ENCODE measurements around the gene GBE1.
"Not testable (repeated sequence)": the region's sequence is repeated elsewhere in the genome, so short reads cannot be mapped to it uniquely, and the experiment has no call there.

The GBE1 gene

DNA sequence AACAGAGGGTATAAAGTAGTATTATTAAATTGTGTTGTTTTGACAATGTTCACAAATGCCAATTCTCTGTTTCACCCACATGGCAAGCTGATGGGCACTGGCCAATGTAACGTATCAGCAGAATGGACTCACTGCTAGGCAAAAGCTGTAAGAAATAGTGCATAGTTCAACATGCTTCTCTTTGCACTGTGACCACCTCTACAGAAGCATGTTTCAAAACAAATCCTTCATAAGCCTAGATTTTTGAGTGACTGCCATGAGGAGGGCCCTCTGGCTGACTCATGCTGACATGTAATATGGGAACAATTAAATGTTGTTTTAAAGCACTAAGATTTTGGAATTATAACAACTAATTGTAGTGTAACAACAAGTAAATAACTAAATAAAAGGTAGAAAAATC, 3.2 kb downstream of the GBE1 start:
- no peak overlapping the region for H3K4me3 ChIP-seq (ENCODE audit: low read depth, low read length)
- TF ChIP-seq, protein P1, sequence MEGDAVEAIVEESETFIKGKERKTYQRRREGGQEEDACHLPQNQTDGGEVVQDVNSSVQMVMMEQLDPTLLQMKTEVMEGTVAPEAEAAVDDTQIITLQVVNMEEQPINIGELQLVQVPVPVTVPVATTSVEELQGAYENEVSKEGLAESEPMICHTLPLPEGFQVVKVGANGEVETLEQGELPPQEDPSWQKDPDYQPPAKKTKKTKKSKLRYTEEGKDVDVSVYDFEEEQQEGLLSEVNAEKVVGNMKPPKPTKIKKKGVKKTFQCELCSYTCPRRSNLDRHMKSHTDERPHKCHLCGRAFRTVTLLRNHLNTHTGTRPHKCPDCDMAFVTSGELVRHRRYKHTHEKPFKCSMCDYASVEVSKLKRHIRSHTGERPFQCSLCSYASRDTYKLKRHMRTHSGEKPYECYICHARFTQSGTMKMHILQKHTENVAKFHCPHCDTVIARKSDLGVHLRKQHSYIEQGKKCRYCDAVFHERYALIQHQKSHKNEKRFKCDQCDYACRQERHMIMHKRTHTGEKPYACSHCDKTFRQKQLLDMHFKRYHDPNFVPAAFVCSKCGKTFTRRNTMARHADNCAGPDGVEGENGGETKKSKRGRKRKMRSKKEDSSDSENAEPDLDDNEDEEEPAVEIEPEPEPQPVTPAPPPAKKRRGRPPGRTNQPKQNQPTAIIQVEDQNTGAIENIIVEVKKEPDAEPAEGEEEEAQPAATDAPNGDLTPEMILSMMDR (IDR thresholded peaks at IDR 0.05; ENCODE audit: low read depth, low read length, missing control alignments), result no peak
- no peak for DNase-seq (ENCODE audit: low read depth)

DNA sequence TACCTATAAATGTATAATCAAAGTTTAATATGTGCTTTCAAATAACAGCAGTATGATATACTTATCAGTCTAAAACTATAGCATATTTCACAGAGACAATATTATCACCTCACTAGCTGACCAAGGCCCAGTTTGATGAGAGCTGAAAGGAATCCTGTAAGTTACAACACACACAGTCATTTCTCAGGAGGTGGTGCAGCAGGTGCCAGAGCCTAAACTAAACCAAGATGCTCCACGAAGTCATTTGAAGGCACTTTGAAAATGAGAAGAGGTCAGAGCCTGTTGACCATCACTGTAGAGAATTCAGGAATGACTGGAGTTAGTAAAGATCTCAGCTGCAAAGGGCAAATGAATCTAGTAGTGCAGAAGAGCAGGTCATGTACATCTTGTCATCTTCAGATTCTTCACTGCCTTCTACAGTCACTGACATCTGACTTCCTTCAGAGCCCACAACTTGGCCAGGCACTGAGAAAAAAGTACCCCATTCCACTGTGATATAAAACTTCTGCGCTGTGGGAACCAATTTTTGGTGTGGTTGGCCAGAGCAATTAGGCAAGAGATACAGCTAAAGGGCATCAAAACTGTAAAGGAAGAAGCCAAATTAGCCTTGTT, 7.9 kb downstream of the GBE1 start:
- TF ChIP-seq, protein P1 (IDR thresholded peaks at IDR 0.05; ENCODE audit: low read depth, low read length, missing control alignments), result no peak
- DNase-seq (ENCODE audit: low read depth), result no peak
- H3K4me3 ChIP-seq (ENCODE audit: low read depth, low read length), result no peak overlapping the region

DNA sequence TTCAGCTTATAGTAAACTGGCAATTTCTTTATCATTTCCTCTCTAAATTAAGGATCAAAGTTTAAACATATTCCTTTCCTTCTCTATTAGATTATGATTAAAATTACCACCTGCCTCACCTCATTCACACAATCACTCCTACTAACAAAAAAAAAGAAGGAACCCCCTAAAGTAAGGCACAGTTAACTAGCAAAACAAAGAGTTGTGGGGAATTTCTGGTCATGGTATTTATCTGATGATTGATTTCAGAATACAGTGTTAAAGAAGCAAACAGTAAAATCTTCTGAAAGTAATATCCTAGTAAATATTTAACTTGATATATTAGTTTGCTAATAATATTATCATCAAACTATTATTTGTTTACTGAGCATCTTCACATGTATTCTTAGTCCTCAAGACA, 8.8 kb downstream of the GBE1 start:
- H3K4me3 ChIP-seq (ENCODE audit: low read depth, low read length), result no peak overlapping the region
- no peak for DNase-seq (ENCODE audit: low read depth)
- TF ChIP-seq, protein P1 (IDR thresholded peaks at IDR 0.05; ENCODE audit: low read depth, low read length, missing control alignments), result no peak

DNA sequence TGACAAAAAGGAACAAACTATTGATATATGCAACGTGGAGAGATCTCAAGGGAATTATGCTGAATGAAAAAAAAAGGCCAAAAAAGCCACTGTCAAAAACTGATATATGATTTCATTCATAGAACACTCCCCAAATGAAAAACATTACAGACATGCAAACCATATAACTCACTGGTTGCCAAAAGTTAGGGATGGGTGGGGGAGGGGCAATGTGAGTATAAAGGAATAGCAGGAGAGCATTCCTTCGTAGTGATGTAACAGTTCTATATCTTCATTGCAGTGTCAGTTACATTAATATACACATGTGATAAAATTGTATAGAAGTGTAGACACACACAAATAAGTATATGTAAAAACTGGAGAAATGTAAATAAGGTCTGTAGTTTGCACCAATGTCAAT, 12.2 kb downstream of the GBE1 start:
- H3K4me3 ChIP-seq (ENCODE audit: low read depth, low read length), result no peak overlapping the region
- TF ChIP-seq, protein P1 (IDR thresholded peaks at IDR 0.05; ENCODE audit: low read depth, low read length, missing control alignments), result no peak
- no peak for DNase-seq (ENCODE audit: low read depth)

DNA sequence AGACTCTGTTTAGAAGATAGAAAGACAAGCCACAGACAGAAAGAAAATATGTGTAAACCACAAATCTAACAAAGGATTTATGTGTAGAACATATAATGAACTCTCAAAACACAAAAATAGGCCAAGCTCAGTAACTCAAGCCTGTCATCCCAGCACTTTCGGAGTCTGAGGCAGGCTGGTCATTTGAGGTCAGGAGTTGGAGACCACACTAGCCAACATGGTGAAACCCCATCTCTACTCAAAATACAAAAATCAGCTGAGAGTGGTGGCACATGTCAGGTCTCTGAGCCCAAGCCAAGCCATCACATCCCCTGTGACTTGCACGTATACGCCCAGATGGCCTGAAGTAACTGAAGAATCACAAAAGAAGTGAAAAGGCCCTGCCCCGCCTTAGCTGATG, 14.2 kb downstream of the GBE1 start:
- not testable (repeated sequence) for DNase-seq (ENCODE audit: low read depth); H3K4me3 ChIP-seq (ENCODE audit: low read depth, low read length)

DNA sequence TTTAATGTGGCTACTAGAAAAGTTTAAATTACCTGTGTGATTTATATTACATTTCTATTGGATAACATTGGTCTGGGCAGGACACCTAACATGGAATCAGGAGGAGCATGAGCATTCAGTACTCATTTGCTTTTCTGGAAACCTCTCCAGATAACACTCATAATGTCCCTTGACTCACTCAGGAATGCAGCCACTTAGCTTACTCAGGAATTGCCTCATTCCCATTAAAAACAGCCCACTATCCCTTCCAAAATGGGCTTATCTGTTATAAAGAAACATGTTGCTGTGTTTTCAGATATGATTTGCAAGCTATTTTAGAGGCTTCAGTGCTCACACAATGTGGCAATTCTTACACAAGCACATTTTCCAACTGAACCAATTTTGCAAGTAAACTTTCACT, 17.1 kb downstream of the GBE1 start:
- no peak for DNase-seq (ENCODE audit: low read depth)
- H3K4me3 ChIP-seq (ENCODE audit: low read depth, low read length), result no peak overlapping the region
- TF ChIP-seq, protein P1 (IDR thresholded peaks at IDR 0.05; ENCODE audit: low read depth, low read length, missing control alignments), result no peak

DNA sequence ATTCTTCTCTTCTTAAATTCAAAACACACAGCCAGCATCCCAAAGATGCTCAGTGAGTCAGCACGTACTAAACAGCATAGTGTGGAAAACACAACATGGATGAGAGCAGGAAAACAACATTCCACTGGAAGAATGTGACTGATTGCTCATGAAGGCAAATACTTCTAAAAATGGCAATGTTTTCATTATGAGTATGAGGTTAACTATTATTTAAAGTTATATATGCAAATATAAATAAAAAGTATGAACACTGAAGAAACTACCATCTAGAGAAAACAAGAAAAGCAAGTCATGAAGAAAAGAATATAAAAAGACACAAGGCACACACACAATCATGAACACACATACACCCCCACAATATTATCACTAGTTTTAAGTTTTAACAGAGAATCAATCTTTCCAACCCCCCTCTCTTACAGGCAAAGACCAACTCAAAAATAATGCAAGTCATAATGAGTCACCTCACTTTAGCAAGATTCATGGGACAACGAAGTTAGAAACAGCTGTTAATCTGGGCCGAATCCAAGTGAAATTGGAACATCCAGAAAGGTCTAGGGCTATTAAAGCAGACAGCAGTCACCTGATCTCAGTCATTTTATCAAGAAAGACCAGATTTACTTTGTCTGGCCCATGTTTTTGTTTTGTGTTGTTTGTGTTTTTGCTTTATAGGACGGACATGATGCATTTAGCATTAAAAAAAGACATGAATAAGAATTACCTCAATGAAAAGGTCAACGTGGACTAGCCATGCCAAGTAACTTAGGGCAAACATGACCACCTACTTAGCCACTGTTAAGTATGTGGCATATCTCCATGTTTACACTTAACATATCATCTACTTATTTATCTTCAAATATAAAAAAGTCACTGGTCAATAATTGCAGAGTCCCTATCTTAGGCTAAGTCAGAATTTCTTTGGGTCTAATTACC, 18.1 kb downstream of the GBE1 start:
- no peak for DNase-seq (ENCODE audit: low read depth)
- TF ChIP-seq, protein P1 (IDR thresholded peaks at IDR 0.05; ENCODE audit: low read depth, low read length, missing control alignments), result no peak
- no peak overlapping the region for H3K4me3 ChIP-seq (ENCODE audit: low read depth, low read length)

Data from GM12864 (cell line).